Ovary (tissue), 3 donors: ENCODE measurements around the gene XAGE2.

Experiments
- EP300 ChIP-seq: sonication (generic); formaldehyde crosslinking; IDR thresholded peaks from one replicate; pipeline ENCODE4 v1.6.1; 2017; ENCODE audit warnings: antibody characterized with exemption
- POLR2A ChIP-seq: fragments of 450-650 bp; IDR thresholded peaks from one replicate; pipeline ENCODE4 v1.6.1; 2017; ENCODE audit warnings: antibody characterized with exemption, mild to moderate bottlenecking, moderate library complexity
- TF ChIP-seq, protein P1 (sequence below), 3 donors: fragments of 450-650 bp in 2 of 3; fragments of 200-600 bp in 1 of 3; IDR thresholded peaks; one replicate each; pipeline versions ENCODE4 v1.5.1 to v1.8.0; 2016 to 2022; ENCODE audit warnings: antibody characterized with exemption in 3 of 3, mild to moderate bottlenecking in 1 of 3
- donor health status: DM: no; HTN: no; CAD: no.

- TF ChIP-seq POLR2A (no peak), EP300 (no peak)
- TF ChIP-seq, protein P1, sequence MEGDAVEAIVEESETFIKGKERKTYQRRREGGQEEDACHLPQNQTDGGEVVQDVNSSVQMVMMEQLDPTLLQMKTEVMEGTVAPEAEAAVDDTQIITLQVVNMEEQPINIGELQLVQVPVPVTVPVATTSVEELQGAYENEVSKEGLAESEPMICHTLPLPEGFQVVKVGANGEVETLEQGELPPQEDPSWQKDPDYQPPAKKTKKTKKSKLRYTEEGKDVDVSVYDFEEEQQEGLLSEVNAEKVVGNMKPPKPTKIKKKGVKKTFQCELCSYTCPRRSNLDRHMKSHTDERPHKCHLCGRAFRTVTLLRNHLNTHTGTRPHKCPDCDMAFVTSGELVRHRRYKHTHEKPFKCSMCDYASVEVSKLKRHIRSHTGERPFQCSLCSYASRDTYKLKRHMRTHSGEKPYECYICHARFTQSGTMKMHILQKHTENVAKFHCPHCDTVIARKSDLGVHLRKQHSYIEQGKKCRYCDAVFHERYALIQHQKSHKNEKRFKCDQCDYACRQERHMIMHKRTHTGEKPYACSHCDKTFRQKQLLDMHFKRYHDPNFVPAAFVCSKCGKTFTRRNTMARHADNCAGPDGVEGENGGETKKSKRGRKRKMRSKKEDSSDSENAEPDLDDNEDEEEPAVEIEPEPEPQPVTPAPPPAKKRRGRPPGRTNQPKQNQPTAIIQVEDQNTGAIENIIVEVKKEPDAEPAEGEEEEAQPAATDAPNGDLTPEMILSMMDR (IDR thresholded peaks at IDR 0.05) = no peak
These were observed at the start of gene XAGE2 for GRCh38 chrX:52368368-52369055.
